IMR-90 (cell line): ENCODE measurements around the gene PDLIM4. TPM values are rescaled to one million over a fixed set of nuclear protein-coding genes. Genes with fewer than 3 reads are reported as not detected.

Source experiments
- ATAC-seq: fragments of 200-7000 bp; cut with Tn5 transposase; 2 replicates; pipeline ENCODE4 v1.9.1; 2020; ENCODE audit warnings: low read depth, mild to moderate bottlenecking, moderate library complexity
- BruUV-seq: library from RNA; stranded (reverse); fragments of 400-500 nt; replicated peaks from 2 replicates; lab custom pipeline; 2021; lab: Mats Ljungman, UMichigan
- CTCF ChIA-PET: fragments of 300-600 bp; formaldehyde crosslinking; extraction: SDS; loops from one replicate; lab custom pipeline; 2021; ENCODE audit warnings: antibody characterized with exemption; lab: Yijun Ruan, JAX
- POLR2A ChIA-PET: fragments of 300-600 bp; sonication (Branson Sonifier 250); formaldehyde crosslinking; loops from one replicate; lab custom pipeline; 2022; ENCODE audit warnings: antibody characterized with exemption; ENCODE audit not compliant: unreplicated experiment; lab: Charles Lee
- DNase-seq: peaks from one replicate; pipeline ENCODE4 v3.0.0; 2013
- H2AFZ ChIP-seq: replicated peaks from 2 replicates; pipeline ENCODE3; 2013; ENCODE audit warnings: low read length, mild to moderate bottlenecking; ENCODE audit not compliant: poor library complexity
- H2AK5ac ChIP-seq: 2 replicates; pipeline ENCODE4 v1.6.1; 2013; ENCODE audit warnings: low read depth, low read length, inconsistent platforms
- H2AK9ac ChIP-seq: replicated peaks from 2 replicates; pipeline ENCODE3; 2013; ENCODE audit warnings: mild to moderate bottlenecking, low read depth, low read length, moderate library complexity; ENCODE audit not compliant: poor library complexity
- H2BK120ac ChIP-seq: 2 replicates; pipeline ENCODE4 v1.6.1; 2013; ENCODE audit warnings: low read depth, low read length, inconsistent platforms
- H2BK15ac ChIP-seq: 3 replicates; pipeline ENCODE4 v1.6.1; 2013; ENCODE audit warnings: low read depth, low read length, inconsistent platforms
- H2BK20ac ChIP-seq: 2 replicates; pipeline ENCODE4 v1.6.1; 2013; ENCODE audit warnings: low read depth, mild to moderate bottlenecking, inconsistent platforms, low read length, moderate library complexity
- H2BK5ac ChIP-seq: 2 replicates; pipeline ENCODE4 v1.6.1; 2013; ENCODE audit warnings: mild to moderate bottlenecking, low read depth, low read length, inconsistent platforms; ENCODE audit not compliant: poor library complexity, severe bottlenecking
- H3K14ac ChIP-seq: replicated peaks from 2 replicates; pipeline ENCODE4 v1.6.1; 2013; ENCODE audit warnings: low read depth, low read length, inconsistent platforms
- H3K18ac ChIP-seq: 2 replicates; pipeline ENCODE4 v1.6.1; 2013; ENCODE audit warnings: low read depth, low read length, control low read depth
- H3K23ac ChIP-seq: 2 replicates; pipeline ENCODE4 v1.6.1; 2013; ENCODE audit warnings: low read depth, low read length, inconsistent platforms
- H3K27ac ChIP-seq: 2 replicates; pipeline ENCODE4 v1.5.1; 2013; ENCODE audit warnings: mild to moderate bottlenecking, control low read depth, low read length; ENCODE audit not compliant: insufficient read depth
- H3K27me3 ChIP-seq: 2 replicates; pipeline ENCODE4 v1.6.1; 2013; ENCODE audit warnings: low read length; ENCODE audit not compliant: control insufficient read depth, insufficient read depth
- H3K36me3 ChIP-seq: 2 replicates; pipeline ENCODE4 v1.6.1; 2013; ENCODE audit warnings: low read length, mixed read lengths; ENCODE audit not compliant: control insufficient read depth, insufficient read depth
- H3K4ac ChIP-seq: 2 replicates; pipeline ENCODE4 v1.6.1; 2013; ENCODE audit warnings: low read depth, low read length, inconsistent platforms
- H3K4me1 ChIP-seq: 2 replicates; pipeline ENCODE4 v1.6.1; 2013; ENCODE audit warnings: low read length, mixed read lengths; ENCODE audit not compliant: control insufficient read depth, insufficient read depth
- H3K4me2 ChIP-seq: 2 replicates; pipeline ENCODE4 v1.6.1; 2013; ENCODE audit warnings: low read depth, mild to moderate bottlenecking, control low read depth, low read length, moderate library complexity
- H3K4me3 ChIP-seq: 2 replicates; pipeline ENCODE4 v1.5.1; 2013; ENCODE audit warnings: low read depth, mild to moderate bottlenecking, control low read depth, low read length, moderate library complexity; ENCODE audit not compliant: insufficient read depth
- H3K56ac ChIP-seq: 2 replicates; pipeline ENCODE4 v1.6.1; 2013; ENCODE audit warnings: low read length, inconsistent platforms; ENCODE audit not compliant: insufficient read depth; ENCODE audit errors: extremely low read depth
- H3K79me1 ChIP-seq, 2 experiments: 2 replicates each; pipeline ENCODE4 v1.6.1; 2013; ENCODE audit warnings: low read length in 2 of 2, inconsistent platforms in 1 of 2, low read depth in 1 of 2
- H3K9ac ChIP-seq: 2 replicates; pipeline ENCODE4 v1.6.1; 2013; ENCODE audit warnings: low read depth, low read length, control low read depth
- H3K9me1 ChIP-seq: 2 replicates; pipeline ENCODE4 v1.6.1; 2013; ENCODE audit warnings: low read length, inconsistent platforms; ENCODE audit not compliant: insufficient read depth
- H3K9me3 ChIP-seq: 2 replicates; pipeline ENCODE4 v1.6.1; 2013; ENCODE audit warnings: low read length; ENCODE audit not compliant: control insufficient read depth, insufficient read depth
- H4K20me1 ChIP-seq: 2 replicates; pipeline ENCODE4 v1.6.1; 2013; ENCODE audit warnings: low read length, inconsistent platforms; ENCODE audit not compliant: insufficient read depth
- H4K5ac ChIP-seq: 2 replicates; pipeline ENCODE4 v1.6.1; 2013; ENCODE audit warnings: mild to moderate bottlenecking, low read depth, low read length, control low read depth
- H4K8ac ChIP-seq, 2 experiments: 2 replicates each; pipeline ENCODE4 v1.6.1; 2013; ENCODE audit warnings: low read depth in 2 of 2, low read length in 2 of 2, control low read depth in 1 of 2, inconsistent platforms in 1 of 2
- H4K91ac ChIP-seq: 2 replicates; pipeline ENCODE4 v1.6.1; 2013; ENCODE audit warnings: low read depth, low read length, inconsistent platforms; ENCODE audit not compliant: insufficient read depth
- CEBPB ChIP-seq: IDR thresholded peaks from 2 replicates; pipeline ENCODE4 v1.6.1; 2012; ENCODE audit warnings: low read depth, low read length, improper control_type of control experiment
- FOS ChIP-seq: fragments of 150-350 bp; IDR thresholded peaks from 2 replicates; pipeline ENCODE4 v1.6.1; 2016; ENCODE audit warnings: low read depth, low read length
- MAFK ChIP-seq: IDR thresholded peaks from 2 replicates; pipeline ENCODE4 v1.6.1; 2012; ENCODE audit warnings: low read depth, low read length, improper control_type of control experiment
- MAZ ChIP-seq: IDR thresholded peaks from 2 replicates; pipeline ENCODE4 v1.6.1; 2012; ENCODE audit warnings: low read depth, mild to moderate bottlenecking, low read length, improper control_type of control experiment, moderate library complexity, borderline replicate concordance
- NFE2L2 ChIP-seq: fragments of 150-350 bp; IDR thresholded peaks from 2 replicates; pipeline ENCODE4 v1.6.1; 2016; ENCODE audit warnings: low read depth, mild to moderate bottlenecking, low read length
- RAD21 ChIP-seq: IDR thresholded peaks from 2 replicates; pipeline ENCODE4 v1.6.1; 2012; ENCODE audit warnings: low read length, improper control_type of control experiment
- WGBS, 2 experiments: methylation state at CpG; one replicate each; pipeline versions ENCODE4 v1.1.5 to v1.1.7; 2013; ENCODE audit warnings: missing lambda C conversion rate in 2 of 2; ENCODE audit not compliant: insufficient read length in 1 of 2; ENCODE audit errors: extremely low coverage in 2 of 2; 5-methylcytosine and 5-hydroxymethylcytosine counted together
- dilution Hi-C: fragments of 300-500 bp; cut with HindIII; formaldehyde crosslinking; loops from one replicate; pipeline ENCODE4 v1.14.3; 2018; ENCODE audit warnings: low sequenced_read_pairs; ENCODE audit not compliant: unreplicated experiment
- in situ Hi-C: fragments of 300-500 bp; cut with MboI; formaldehyde crosslinking; loops from 3 replicates; pipeline ENCODE4 v1.14.3; 2019; ENCODE audit warnings: low sequenced_read_pairs, inconsistent platforms, mixed read lengths
- intact Hi-C: fragments of 100-400 bp; cut with micrococcal nuclease; formaldehyde crosslinking; loops from 2 replicates; pipeline ENCODE4 v1.10.0; 2022
- polyA plus RNA-seq, 3 experiments: library from polyadenylated mRNA; depleted of rRNA; stranded (reverse); fragments of >200 nt; gene quantifications; 2 replicates each; pipeline ENCODE4 v1.2.3, GENCODE V29; 2012; ENCODE audit warnings: low replicate concordance in 1 of 3
- total RNA-seq: library from RNA; depleted of rRNA; stranded (reverse); fragments of >200 nt; gene quantifications from 2 replicates; pipeline ENCODE4 v1.2.3, GENCODE V29; 2012
- TF ChIP-seq, protein P1 (sequence below): conservative IDR thresholded peaks from 2 replicates; pipeline ENCODE4 v1.5.1; 2012; ENCODE audit warnings: mild to moderate bottlenecking, low read depth, low read length, improper control_type of control experiment
- TF ChIP-seq, protein P2 (sequence below): fragments of 150-350 bp; IDR thresholded peaks from 2 replicates; pipeline ENCODE4 v1.6.1; 2017; ENCODE audit warnings: mild to moderate bottlenecking, antibody characterized with exemption, low read length, low read depth

The PDLIM4 gene
- total and polyA plus RNA-seq, 2 of the 4 experiments (the other 2 are of a cell fraction): 61.1 to 214 TPM

- no TSS peak for BruUV-seq
- Histone ChIP-seq H2AFZ (peak overlapping the region; percentile 59), H3K4ac (peak overlapping the region; percentile 80), H4K91ac (peak overlapping the region; percentile 63), H3K79me1 (peaks cover 34 to 95% of the 10 kb centered on the region in 2 experiments), H4K20me1 (peaks cover 36% of the 10 kb centered on the region), H4K8ac (peak overlapping the region; percentile 51 to 65; a peak in 3 of 4 replicates), H3K9me3 (no peaks in the 10 kb centered on the region), H3K36me3 (peaks cover 41% of the 10 kb centered on the region), H2BK15ac (peak overlapping the region; percentile 68; the same call in 1 of the 3 replicates), H3K27me3 (no peaks in the 10 kb centered on the region), H2BK120ac (peak overlapping the region; percentile 35), H3K4me3 (no peak overlapping the region), H4K5ac (peak overlapping the region; percentile 21; the same call in 1 of the 2 replicates), H2AK5ac (peak overlapping the region; percentile 94), H2BK5ac (peak overlapping the region; percentile 85), H3K56ac (no peak overlapping the region), H3K4me1 (peaks cover 65% of the 10 kb centered on the region), H3K9me1 (peaks cover 82% of the 10 kb centered on the region), H3K4me2 (no peak overlapping the region), H3K23ac (peak overlapping the region; percentile 63), H3K9ac (no peak overlapping the region), H2BK20ac (peak overlapping the region; percentile 43; the same call in 1 of the 2 replicates), H3K14ac (peak overlapping the region; percentile 77), H3K27ac (peak overlapping the region; percentile 76), H3K18ac (peak overlapping the region; percentile 47), H2AK9ac (peak overlapping the region; percentile 83)
- dilution Hi-C loops: no loop called here
- TF ChIP-seq CEBPB (0 out of 2 replicates have a peak, but pooled peaks have one; percentile 0), FOS (peak; percentile 85), RAD21 (peak; percentile 41), MAZ (peak; percentile 95), MAFK (peak; percentile 27; the same call in 1 of the 2 replicates), NFE2L2 (no peak)
- TF ChIP-seq, protein P1, sequence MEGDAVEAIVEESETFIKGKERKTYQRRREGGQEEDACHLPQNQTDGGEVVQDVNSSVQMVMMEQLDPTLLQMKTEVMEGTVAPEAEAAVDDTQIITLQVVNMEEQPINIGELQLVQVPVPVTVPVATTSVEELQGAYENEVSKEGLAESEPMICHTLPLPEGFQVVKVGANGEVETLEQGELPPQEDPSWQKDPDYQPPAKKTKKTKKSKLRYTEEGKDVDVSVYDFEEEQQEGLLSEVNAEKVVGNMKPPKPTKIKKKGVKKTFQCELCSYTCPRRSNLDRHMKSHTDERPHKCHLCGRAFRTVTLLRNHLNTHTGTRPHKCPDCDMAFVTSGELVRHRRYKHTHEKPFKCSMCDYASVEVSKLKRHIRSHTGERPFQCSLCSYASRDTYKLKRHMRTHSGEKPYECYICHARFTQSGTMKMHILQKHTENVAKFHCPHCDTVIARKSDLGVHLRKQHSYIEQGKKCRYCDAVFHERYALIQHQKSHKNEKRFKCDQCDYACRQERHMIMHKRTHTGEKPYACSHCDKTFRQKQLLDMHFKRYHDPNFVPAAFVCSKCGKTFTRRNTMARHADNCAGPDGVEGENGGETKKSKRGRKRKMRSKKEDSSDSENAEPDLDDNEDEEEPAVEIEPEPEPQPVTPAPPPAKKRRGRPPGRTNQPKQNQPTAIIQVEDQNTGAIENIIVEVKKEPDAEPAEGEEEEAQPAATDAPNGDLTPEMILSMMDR: peak; percentile 35
- TF ChIP-seq, protein P2, sequence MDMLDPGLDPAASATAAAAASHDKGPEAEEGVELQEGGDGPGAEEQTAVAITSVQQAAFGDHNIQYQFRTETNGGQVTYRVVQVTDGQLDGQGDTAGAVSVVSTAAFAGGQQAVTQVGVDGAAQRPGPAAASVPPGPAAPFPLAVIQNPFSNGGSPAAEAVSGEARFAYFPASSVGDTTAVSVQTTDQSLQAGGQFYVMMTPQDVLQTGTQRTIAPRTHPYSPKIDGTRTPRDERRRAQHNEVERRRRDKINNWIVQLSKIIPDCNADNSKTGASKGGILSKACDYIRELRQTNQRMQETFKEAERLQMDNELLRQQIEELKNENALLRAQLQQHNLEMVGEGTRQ: no peak
- intact Hi-C loops: no loop called here
- CTCF ChIA-PET: interaction anchor here (3.3 kb wide), 1 partner anchor 26 kb away, joined by 18 read pairs; no protein-coding TSS in a partner anchor
- ATAC-seq (peak; percentile 50), DNase-seq (peak; percentile 94)
- in situ Hi-C loops: no loop called here
- POLR2A ChIA-PET: no interaction called here
- 8% methylated on average over 2 of the region's 7 CpGs; no CpG with 5 or more reads in 1 of the 2 experiments for WGBS, 2 experiments
Measured at GRCh38 chr5:132263548-132264261, 6.2 kb downstream of the PDLIM4 start.
